SU-DHL-6 (cell line): ENCODE results near the gene CACNA1B.

Source experiments
- H2AFZ ChIP-seq: fragments of 200-600 bp; sonication (generic); 2 replicates; pipeline ENCODE4 v1.6.1; 2014; ENCODE audit warnings: low read depth, mild to moderate bottlenecking, moderate library complexity, mixed read lengths, antibody characterized with exemption, low read length; ENCODE audit not compliant: severe bottlenecking
- H3F3A ChIP-seq: fragments of 200-600 bp; shearing (Covaris generic); 2 replicates; pipeline ENCODE4 v1.6.0; 2016; ENCODE audit warnings: antibody characterized with exemption, mild to moderate bottlenecking; ENCODE audit not compliant: insufficient read depth
- H3K27ac ChIP-seq: fragments of 200-600 bp; sonication (generic); 2 replicates; pipeline ENCODE4 v1.5.1; 2016; ENCODE audit warnings: low read depth, mild to moderate bottlenecking, low read length, moderate library complexity, mixed read lengths
- H3K27me3 ChIP-seq: fragments of 200-600 bp; sonication (generic), shearing (Covaris generic); 2 replicates; pipeline ENCODE4 v1.6.0; 2014; ENCODE audit warnings: mild to moderate bottlenecking, low read length
- H3K36me3 ChIP-seq: fragments of 200-600 bp; sonication (generic); 2 replicates; pipeline ENCODE4 v1.6.1; 2014; ENCODE audit warnings: mild to moderate bottlenecking, low read length, mixed read lengths
- H3K4me2 ChIP-seq: fragments of 300-600, 200-600 bp; shearing (Covaris generic), sonication (generic); 2 replicates; pipeline ENCODE4 v1.6.0; 2014; ENCODE audit warnings: low read length, low read depth, mild to moderate bottlenecking; ENCODE audit not compliant: poor library complexity, severe bottlenecking
- H3K4me3 ChIP-seq: fragments of 200-600 bp; sonication (generic); 2 replicates; pipeline ENCODE4 v1.5.1; 2014; ENCODE audit warnings: antibody characterized with exemption, low read length, mild to moderate bottlenecking, mixed read lengths; ENCODE audit not compliant: insufficient read depth, poor library complexity, severe bottlenecking
- H3K79me2 ChIP-seq: fragments of 200-600 bp; sonication (generic); 2 replicates; pipeline ENCODE4 v1.6.1; 2014; ENCODE audit warnings: mild to moderate bottlenecking, low read length, moderate library complexity; ENCODE audit not compliant: insufficient read depth
- H3K9ac ChIP-seq: fragments of 200-600 bp; sonication (generic); 2 replicates; pipeline ENCODE4 v1.7.0; 2014; ENCODE audit warnings: mild to moderate bottlenecking, low read length
- H3K9me2 ChIP-seq: fragments of 200-600 bp; sonication (generic); replicated peaks from 2 replicates; pipeline ENCODE4 v1.6.1; 2014; ENCODE audit warnings: low read length; ENCODE audit not compliant: insufficient read depth
- H3K9me3 ChIP-seq: fragments of 200-600 bp; sonication (generic); 2 replicates; pipeline ENCODE4 v1.6.1; 2014; ENCODE audit warnings: low read length, mixed read lengths; ENCODE audit not compliant: insufficient read depth
- H4K20me1 ChIP-seq: fragments of 200-600 bp; sonication (generic); 2 replicates; pipeline ENCODE4 v1.6.1; 2014; ENCODE audit warnings: low read depth, mild to moderate bottlenecking, antibody characterized with exemption, low read length, moderate library complexity, mixed read lengths
- CTCF ChIP-seq: fragments of 200-600 bp; sonication (generic); IDR thresholded peaks from one replicate; pipeline ENCODE4 v1.5.1; 2017; ENCODE audit warnings: antibody characterized with exemption, mild to moderate bottlenecking, low read length, moderate library complexity; ENCODE audit not compliant: insufficient read depth, poor library complexity, severe bottlenecking
- EZH2phosphoT487 ChIP-seq: fragments of 200-600 bp; sonication (generic), shearing (Covaris generic); conservative IDR thresholded peaks from 2 replicates; pipeline ENCODE4 v1.6.1; 2018; ENCODE audit warnings: mild to moderate bottlenecking, antibody characterized with exemption, low read length, moderate library complexity, mixed read lengths

CACNA1B gene

DNA sequence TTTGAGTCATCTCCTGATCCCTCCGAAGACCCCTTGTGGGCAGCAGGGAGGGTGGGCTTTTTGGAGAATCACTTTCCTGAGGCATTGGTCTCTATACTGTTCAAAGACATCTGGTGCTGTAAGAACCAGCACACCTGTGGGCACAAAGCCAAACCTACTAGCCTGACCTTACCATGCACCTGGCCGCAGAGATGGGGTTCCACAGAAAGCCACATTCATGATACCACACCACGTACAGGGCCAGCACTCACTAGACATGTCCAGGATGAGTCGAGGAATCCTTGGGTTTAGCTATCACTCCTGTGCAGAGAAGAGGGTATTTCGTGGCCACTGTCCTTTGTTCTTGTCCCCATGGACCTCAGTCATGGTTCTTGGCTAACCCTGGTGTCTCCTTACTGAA, 203.4 kb downstream of the CACNA1B start:
- TF ChIP-seq CTCF (no peak), EZH2phosphoT487 (no peak)
- H3K79me2 ChIP-seq: no peaks in the 10 kb centered on the region
- H3F3A ChIP-seq: no peaks in the 10 kb centered on the region
- no peak overlapping the region for H3K27ac ChIP-seq
- H3K36me3 ChIP-seq: no peaks in the 10 kb centered on the region
- no peaks in the 10 kb centered on the region for H3K9me2 ChIP-seq
- H4K20me1 ChIP-seq: no peaks in the 10 kb centered on the region
- no peak overlapping the region for H3K4me2 ChIP-seq
- peaks cover 7% of the 10 kb centered on the region; the same call in 1 of the 2 replicates for H3K9me3 ChIP-seq
- H3K9ac ChIP-seq: no peak overlapping the region
- H3K27me3 ChIP-seq: no peaks in the 10 kb centered on the region
- no peak overlapping the region for H3K4me3 ChIP-seq
- H2AFZ ChIP-seq: no peak overlapping the region

DNA sequence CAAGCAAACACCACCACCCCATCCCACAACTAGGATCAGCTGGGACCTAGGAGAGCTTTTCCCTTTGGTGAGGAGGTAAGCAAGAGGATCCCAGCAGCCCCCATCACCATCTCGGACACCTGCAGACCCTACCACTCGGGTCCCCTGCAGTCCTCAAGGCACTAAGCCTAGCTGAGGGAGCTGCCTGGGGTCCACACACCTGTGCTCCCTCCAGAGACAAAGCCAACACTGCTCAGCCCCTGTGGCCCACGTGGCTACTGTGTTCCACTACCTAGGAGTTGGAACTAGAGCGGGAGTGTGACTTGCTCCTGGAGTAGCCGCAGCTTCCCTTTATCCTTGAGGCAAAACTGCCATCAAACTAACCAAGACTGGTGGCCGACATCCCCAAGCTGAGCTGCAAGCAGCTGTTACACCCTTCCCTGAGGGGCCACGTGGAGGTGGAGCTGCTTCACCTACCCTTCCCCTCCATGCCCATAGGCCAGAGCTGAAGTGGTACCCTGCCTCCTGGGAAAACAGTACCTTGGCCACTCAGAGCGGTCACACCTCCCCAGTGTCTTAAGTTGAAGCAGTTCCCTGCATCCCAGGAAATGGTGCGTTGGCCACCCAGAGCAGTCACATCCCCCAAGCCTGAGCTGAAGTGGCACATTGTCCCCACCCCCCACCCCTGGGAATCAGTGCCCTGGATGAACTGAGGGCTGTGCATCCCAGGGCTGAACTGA, 205.5 kb downstream of the CACNA1B start:
- no peak overlapping the region for H2AFZ ChIP-seq
- H3K79me2 ChIP-seq: no peaks in the 10 kb centered on the region
- no peak overlapping the region for H3K27ac ChIP-seq
- no peak overlapping the region for H3K9ac ChIP-seq
- H3K4me3 ChIP-seq: no peak overlapping the region
- no peaks in the 10 kb centered on the region for H3K36me3 ChIP-seq
- no peak for TF ChIP-seq EZH2phosphoT487
- TF ChIP-seq CTCF: no peak
- H4K20me1 ChIP-seq: no peaks in the 10 kb centered on the region
- H3K9me3 ChIP-seq: peaks cover 14% of the 10 kb centered on the region; the same call in 1 of the 2 replicates
- no peaks in the 10 kb centered on the region for H3F3A ChIP-seq
- H3K4me2 ChIP-seq: no peak overlapping the region
- H3K9me2 ChIP-seq: no peaks in the 10 kb centered on the region
- no peaks in the 10 kb centered on the region for H3K27me3 ChIP-seq

GRCh38 chr9:138083873-138084272, 206.3 kb downstream of the CACNA1B start:
- Histone ChIP-seq H3K36me3 (no peaks in the 10 kb centered on the region), H2AFZ (no peak overlapping the region), H3K4me2 (no peak overlapping the region), H3K27me3 (no peaks in the 10 kb centered on the region), H3K9me2 (no peaks in the 10 kb centered on the region), H3K4me3 (no peak overlapping the region), H3K9ac (no peak overlapping the region), H3K27ac (no peak overlapping the region), H4K20me1 (no peaks in the 10 kb centered on the region), H3F3A (no peaks in the 10 kb centered on the region), H3K79me2 (no peaks in the 10 kb centered on the region), H3K9me3 (peaks cover 14% of the 10 kb centered on the region; the same call in 1 of the 2 replicates)
- no peak for TF ChIP-seq CTCF
- TF ChIP-seq EZH2phosphoT487: no peak
